ENCODE measurements around the gene ZNF555. TPM values are rescaled to one million over a fixed set of nuclear protein-coding genes. Genes with fewer than 3 reads are reported as not detected.
"Not testable (repeated sequence)": the region's sequence is repeated elsewhere in the genome, so short reads cannot be mapped to it uniquely, and the experiment has no call there.

ZNF555 gene
- total RNA-seq (4.6 and 5.9 TPM in 2 replicates), polyA plus RNA-seq (3.8 and 5.0 TPM in 2 replicates), polyA minus RNA-seq (ENCODE audit: low replicate concordance) (1.2 and 2.3 TPM in 2 replicates)
- 2.7 and 2.9 TPM in 2 replicates for polyA plus RNA-seq (2012)

DNA sequence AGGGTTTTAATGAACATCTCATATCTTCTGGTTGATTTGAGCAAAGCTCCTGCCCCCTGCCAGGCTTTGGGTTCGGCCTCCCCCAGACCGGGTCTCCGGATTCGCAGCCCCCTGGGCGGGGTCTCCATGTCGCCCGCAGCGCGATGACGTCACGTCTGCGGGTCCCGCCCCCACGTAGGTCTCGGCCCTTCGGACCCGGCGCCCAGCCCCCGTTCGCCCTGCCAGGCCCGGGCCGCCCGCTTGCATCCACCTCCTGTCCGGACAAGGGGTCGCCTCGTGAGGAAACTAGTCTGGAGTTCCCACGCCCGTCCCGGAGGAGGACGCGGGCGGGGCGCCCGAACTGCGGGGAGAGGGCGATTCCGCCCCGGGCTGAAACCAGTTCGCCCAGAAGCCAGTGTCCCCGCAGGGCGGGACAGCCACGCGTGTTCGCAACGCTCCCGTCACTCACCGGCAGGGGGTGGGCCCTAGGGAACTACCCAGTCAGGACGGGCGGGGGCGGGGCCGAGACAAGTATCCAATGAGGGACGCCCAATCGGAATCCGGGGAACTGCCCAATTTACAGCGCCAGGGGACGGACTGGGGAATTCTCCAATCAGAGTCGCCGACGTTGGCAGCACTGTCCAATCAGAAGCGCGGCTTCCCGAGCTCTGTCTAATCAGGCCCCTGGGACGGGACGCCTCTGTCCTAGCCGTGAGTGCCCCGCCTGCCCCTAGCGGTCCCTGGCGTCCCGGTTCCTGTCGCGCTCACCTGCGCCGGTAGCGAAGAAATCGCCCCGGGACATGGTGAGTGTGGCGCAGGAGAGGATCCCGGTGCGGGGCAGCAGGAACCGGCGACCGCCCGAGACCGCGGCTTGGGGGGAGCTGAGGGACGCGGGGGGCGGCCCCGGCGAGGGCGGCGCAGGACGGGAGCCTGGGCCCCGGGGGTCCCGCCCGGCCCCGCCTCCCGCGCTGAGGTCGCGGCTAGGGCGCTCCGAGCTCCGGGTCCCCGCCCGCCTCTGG lies at the start of gene ZNF555:
Gene ZNF555, plus strand, starts transcription at position 682 of the 998 bp plus-strand sequence. Its CDS starts 98 bp downstream, at position 780.
- Histone ChIP-seq H3K9ac (ENCODE audit: insufficient read depth, low read length) (peak within 1 kb of the TSS; percentile 85), H2AFZ (ENCODE audit: low read length) (peak within 1 kb of the TSS; percentile 84), H3K4me1 (ENCODE audit: control insufficient read depth, extremely low read depth, insufficient read depth, low read length) (no peaks in the 10 kb centered on the region), H3K27ac (ENCODE audit: insufficient read depth, low read length) (peak within 1 kb of the TSS; percentile 85), H3K9me3 (ENCODE audit: control insufficient read depth, insufficient read depth, low read depth, low read length) (no peaks in the 10 kb centered on the region), H4K20me1 (ENCODE audit: control insufficient read depth, extremely low read depth, insufficient read depth, low read length) (no peaks in the 10 kb centered on the region), H3K36me3 (ENCODE audit: control insufficient read depth, insufficient read depth, low read length) (no peaks in the 10 kb centered on the region), H3K4me2 (ENCODE audit: extremely low read depth, insufficient read depth, low read length) (peak within 1 kb of the TSS; percentile 92), H3K79me2 (ENCODE audit: control insufficient read depth, insufficient read depth, low read length) (peaks cover 2% of the 10 kb centered on the region), H3K4me3 (replicated peaks in 1 of 4; ENCODE audit: control extremely low read depth in 1 of 4, insufficient read depth in 1 of 4, low read depth in 3 of 4, low read length in 4 of 4) (peak within 1 kb of the TSS; percentile 67 to 83 (median 80)), H3K27me3 (ENCODE audit: control insufficient read depth, insufficient read depth, low read length) (no peaks in the 10 kb centered on the region)
- TF ChIP-seq CTCF (conservative IDR thresholded peaks at IDR 0.05 in 1 of 2, IDR thresholded peaks at IDR 0.05 in 1 of 2; ENCODE audit: low read depth in 1 of 2, low read length in 2 of 2) (peak in 1 of 2 donors; percentile 26), EZH2 (IDR thresholded peaks at IDR 0.05; ENCODE audit: low read length, missing control alignments) (no peak)
- peak; percentile 99 for DNase-seq (ENCODE audit: low read depth in 2 of 2)

DNA sequence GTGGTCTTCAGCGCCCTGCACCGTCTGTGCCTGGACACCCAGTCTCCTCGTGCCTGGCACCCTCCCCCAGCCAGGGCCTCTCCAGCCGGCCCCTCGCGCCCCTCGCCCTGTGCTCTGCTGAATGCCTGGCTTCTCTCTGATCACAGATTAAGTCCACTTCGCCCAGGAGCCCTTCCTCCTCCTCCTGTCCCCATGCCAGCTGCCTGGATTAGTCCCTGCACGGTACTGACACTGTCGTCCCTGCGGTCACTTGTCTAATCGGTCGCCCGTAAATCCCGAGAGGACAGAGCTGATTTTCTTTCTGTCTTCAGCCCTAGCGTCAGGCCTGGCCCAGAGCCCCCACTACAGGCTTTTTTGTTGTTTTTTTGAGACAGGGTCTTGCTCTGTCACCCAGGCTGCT lies 49.4 kb upstream of the ZNF555 start:
- no peak overlapping the region for H3K9ac ChIP-seq (ENCODE audit: insufficient read depth, low read length)
- H3K27ac ChIP-seq (ENCODE audit: insufficient read depth, low read length) = no peak overlapping the region
- peaks cover 10% of the 10 kb centered on the region for H3K79me2 ChIP-seq (ENCODE audit: control insufficient read depth, insufficient read depth, low read length)
- no peaks in the 10 kb centered on the region for H4K20me1 ChIP-seq (ENCODE audit: control insufficient read depth, extremely low read depth, insufficient read depth, low read length)
- H3K27me3 ChIP-seq (ENCODE audit: control insufficient read depth, insufficient read depth, low read length) = no peaks in the 10 kb centered on the region
- H3K4me3 ChIP-seq (replicated peaks in 1 of 4; ENCODE audit: control extremely low read depth in 1 of 4, insufficient read depth in 1 of 4, low read depth in 3 of 4, low read length in 4 of 4) = no peak overlapping the region
- no peak overlapping the region for H2AFZ ChIP-seq (ENCODE audit: low read length)
- H3K9me3 ChIP-seq (ENCODE audit: control insufficient read depth, insufficient read depth, low read depth, low read length) = no peaks in the 10 kb centered on the region
- no peak for TF ChIP-seq EZH2 (IDR thresholded peaks at IDR 0.05; ENCODE audit: low read length, missing control alignments)
- no peak for TF ChIP-seq CTCF (conservative IDR thresholded peaks at IDR 0.05 in 1 of 2, IDR thresholded peaks at IDR 0.05 in 1 of 2; ENCODE audit: low read depth in 1 of 2, low read length in 2 of 2)
- no peak for DNase-seq (ENCODE audit: low read depth in 2 of 2)
- H3K36me3 ChIP-seq (ENCODE audit: control insufficient read depth, insufficient read depth, low read length) = peaks cover 19% of the 10 kb centered on the region
- H3K4me2 ChIP-seq (ENCODE audit: extremely low read depth, insufficient read depth, low read length) = no peak overlapping the region
- H3K4me1 ChIP-seq (ENCODE audit: control insufficient read depth, extremely low read depth, insufficient read depth, low read length) = no peaks in the 10 kb centered on the region

DNA sequence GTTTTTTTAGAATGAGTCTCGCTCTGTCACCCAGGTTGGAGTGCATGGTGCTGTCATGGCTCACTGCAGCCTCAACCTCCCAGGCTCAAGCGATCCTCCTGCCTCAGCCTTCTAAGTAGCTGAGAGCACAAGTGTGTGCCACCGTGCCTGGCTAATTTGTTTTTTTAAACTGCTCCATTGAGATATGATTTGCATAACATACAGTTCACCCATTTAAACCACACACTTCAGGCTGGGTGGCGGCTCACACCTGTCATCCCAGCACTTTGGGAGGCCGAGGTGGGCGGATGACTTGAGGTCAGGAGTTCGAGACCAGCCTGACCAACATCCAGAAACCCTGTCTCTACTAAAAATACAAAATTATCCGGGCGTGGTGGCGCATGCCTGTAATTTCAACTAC lies 48.6 kb upstream of the ZNF555 start:
- H3K9ac ChIP-seq (ENCODE audit: insufficient read depth, low read length); H3K27me3 ChIP-seq (ENCODE audit: control insufficient read depth, insufficient read depth, low read length); H2AFZ ChIP-seq (ENCODE audit: low read length); H3K9me3 ChIP-seq (ENCODE audit: control insufficient read depth, insufficient read depth, low read depth, low read length); H3K4me2 ChIP-seq (ENCODE audit: extremely low read depth, insufficient read depth, low read length); H3K79me2 ChIP-seq (ENCODE audit: control insufficient read depth, insufficient read depth, low read length); H3K4me1 ChIP-seq (ENCODE audit: control insufficient read depth, extremely low read depth, insufficient read depth, low read length); H3K4me3 ChIP-seq (replicated peaks in 1 of 4; ENCODE audit: control extremely low read depth in 1 of 4, insufficient read depth in 1 of 4, low read depth in 3 of 4, low read length in 4 of 4); DNase-seq (ENCODE audit: low read depth in 2 of 2); H3K27ac ChIP-seq (ENCODE audit: insufficient read depth, low read length); H4K20me1 ChIP-seq (ENCODE audit: control insufficient read depth, extremely low read depth, insufficient read depth, low read length): not testable (repeated sequence)
- H3K36me3 ChIP-seq (ENCODE audit: control insufficient read depth, insufficient read depth, low read length) = peaks cover 21% of the 10 kb centered on the region

Measured in fibroblast of lung (primary cell).